Mesothelial cell of epicardium (in vitro differentiated cells): Measurements from ENCODE around the gene ZC2HC1C. TPM values are rescaled to one million over a fixed set of nuclear protein-coding genes. Genes with fewer than 3 reads are reported as not detected.

Source experiments
- DNase-seq, 2 experiments: peaks; one replicate each; pipeline ENCODE4 v3.0.0; 2021; ENCODE audit warnings: low spot score in 2 of 2; ENCODE audit not compliant: unreplicated experiment in 2 of 2
- H3K27ac Mint-ChIP-seq: 2 replicates; pipeline ENCODE4 v1.8.0; 2021; ENCODE audit warnings: mixed read lengths
- H3K27me3 Mint-ChIP-seq: 2 replicates; pipeline ENCODE4 v1.8.0; 2021; ENCODE audit warnings: low read depth, mixed read lengths
- H3K36me3 Mint-ChIP-seq: 2 replicates; pipeline ENCODE4 v1.8.0; 2021; ENCODE audit warnings: mixed read lengths
- H3K4me1 Mint-ChIP-seq: 2 replicates; pipeline ENCODE4 v1.8.0; 2021; ENCODE audit warnings: mixed read lengths
- H3K4me3 Mint-ChIP-seq: 2 replicates; pipeline ENCODE4 v1.8.0; 2021; ENCODE audit warnings: mild to moderate bottlenecking, moderate library complexity, mixed read lengths
- H3K9me3 Mint-ChIP-seq: 2 replicates; pipeline ENCODE4 v1.8.0; 2021; ENCODE audit warnings: mixed read lengths
- CTCF ChIP-seq: fragments of 200-600 bp; sonication (generic); IDR thresholded peaks from one replicate; pipeline ENCODE4 v1.5.0; 2021; ENCODE audit warnings: antibody characterized with exemption; ENCODE audit not compliant: unreplicated experiment
- total RNA-seq: library from RNA; stranded (reverse); gene quantifications from 3 replicates; pipeline ENCODE4 v1.2.1, GENCODE V29; 2021

The ZC2HC1C gene
- total RNA-seq, 1 donor from 2014 or later: 2.3 TPM

- no peak for DNase-seq
- TF ChIP-seq CTCF: no peak
- Mint-ChIP-seq H3K27me3 (no peaks in the 10 kb centered on the region), H3K36me3 (peaks cover 32% of the 10 kb centered on the region), H3K9me3 (no peaks in the 10 kb centered on the region), H3K4me1 (no peaks in the 10 kb centered on the region), H3K27ac (no peak overlapping the region), H3K4me3 (no peak overlapping the region)
Measured at GRCh38 chr14:75030147-75030546, 39.3 kb upstream of the ZC2HC1C start.

- Mint-ChIP-seq H3K36me3 (peaks cover 40% of the 10 kb centered on the region), H3K27me3 (no peaks in the 10 kb centered on the region), H3K9me3 (no peaks in the 10 kb centered on the region)
Measured at GRCh38 chr14:75032939-75033338, 36.5 kb upstream of the ZC2HC1C start.

GRCh38 chr14:75040507-75040906 is 28.9 kb upstream of the ZC2HC1C start:
- no peaks in the 10 kb centered on the region for H3K9me3 Mint-ChIP-seq
- TF ChIP-seq CTCF: no peak
- H3K4me1 Mint-ChIP-seq: peaks cover 8% of the 10 kb centered on the region
- no peaks in the 10 kb centered on the region for H3K27me3 Mint-ChIP-seq
- H3K36me3 Mint-ChIP-seq: peaks cover 29% of the 10 kb centered on the region
- no peak overlapping the region for H3K4me3 Mint-ChIP-seq
- no peak for DNase-seq
- H3K27ac Mint-ChIP-seq: no peak overlapping the region

More at GRCh38 chr14:75032939-75033338, 36.5 kb upstream of the ZC2HC1C start:
- no peak for DNase-seq
- Mint-ChIP-seq H3K27ac (no peak overlapping the region), H3K4me3 (no peak overlapping the region), H3K4me1 (no peaks in the 10 kb centered on the region)
- no peak for TF ChIP-seq CTCF

GRCh38 chr14:75040959-75041358 is 28.5 kb upstream of the ZC2HC1C start:
- DNase-seq: no peak
- no peaks in the 10 kb centered on the region for H3K27me3 Mint-ChIP-seq
- H3K4me3 Mint-ChIP-seq: no peak overlapping the region
- H3K27ac Mint-ChIP-seq: no peak overlapping the region
- H3K9me3 Mint-ChIP-seq: no peaks in the 10 kb centered on the region
- peaks cover 27% of the 10 kb centered on the region for H3K36me3 Mint-ChIP-seq
- H3K4me1 Mint-ChIP-seq: peaks cover 8% of the 10 kb centered on the region
- TF ChIP-seq CTCF: no peak

- DNase-seq: no peak
- H3K9me3 Mint-ChIP-seq: no peaks in the 10 kb centered on the region
- H3K27me3 Mint-ChIP-seq: no peaks in the 10 kb centered on the region
- H3K36me3 Mint-ChIP-seq: peaks cover 29% of the 10 kb centered on the region
- TF ChIP-seq CTCF: no peak
- H3K27ac Mint-ChIP-seq: no peak overlapping the region
- H3K4me3 Mint-ChIP-seq: no peak overlapping the region
- H3K4me1 Mint-ChIP-seq: peaks cover 9% of the 10 kb centered on the region
Measured at GRCh38 chr14:75041613-75042012, 27.8 kb upstream of the ZC2HC1C start.

GRCh38 chr14:75042035-75042434 is 27.4 kb upstream of the ZC2HC1C start:
- H3K36me3 Mint-ChIP-seq: peaks cover 26% of the 10 kb centered on the region
- no peaks in the 10 kb centered on the region for H3K27me3 Mint-ChIP-seq
- peaks cover 9% of the 10 kb centered on the region for H3K4me1 Mint-ChIP-seq
- DNase-seq: no peak
- no peaks in the 10 kb centered on the region for H3K9me3 Mint-ChIP-seq
- H3K27ac Mint-ChIP-seq: no peak overlapping the region
- no peak overlapping the region for H3K4me3 Mint-ChIP-seq
- TF ChIP-seq CTCF: no peak
